ENCODE results near the gene DYSF. TPM values are rescaled to one million over a fixed set of nuclear protein-coding genes. Genes with fewer than 3 reads are reported as not detected.

DYSF gene
- total and polyA plus RNA-seq, 3 donors from 2014 or later, result 6.8 to 10.9 (median 8.9) TPM

DNA sequence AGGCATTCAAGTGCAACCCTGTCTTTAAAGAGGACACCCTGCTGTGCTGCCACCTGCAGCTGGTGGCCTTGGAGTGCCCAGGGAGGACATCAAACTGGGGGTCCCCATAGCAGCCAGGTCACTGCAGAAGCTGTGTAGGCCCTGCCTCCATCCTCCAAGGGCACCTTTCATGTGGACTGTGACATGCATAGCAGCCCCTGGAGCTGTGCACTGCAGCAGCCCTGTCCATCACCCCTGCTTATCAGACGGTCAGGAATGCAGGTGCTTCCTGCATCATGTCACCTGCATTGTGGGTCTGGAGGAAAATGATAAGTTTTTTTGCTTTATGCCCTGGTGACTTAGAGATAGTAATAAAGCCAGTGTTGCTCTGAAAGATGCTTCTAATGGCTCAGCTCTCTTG lies 155.7 kb downstream of the DYSF start:
- Histone ChIP-seq H3K4me3 (no peak overlapping the region), H3K36me3 (ENCODE audit: low read depth, missing control alignments) (no peaks in the 10 kb centered on the region), H3K27ac (no peak overlapping the region), H3K4me1 (no peaks in the 10 kb centered on the region), H3K9me3 (no peaks in the 10 kb centered on the region), H3K27me3 (no peaks in the 10 kb centered on the region)
- 93% methylated on average over 1 of the region's 1 CpG; no CpG with 5 or more reads in 1 of the 2 donors for WGBS, 2 donors
- TF ChIP-seq POLR2A (IDR thresholded peaks at IDR 0.05), result no peak
- TF ChIP-seq, protein P1, sequence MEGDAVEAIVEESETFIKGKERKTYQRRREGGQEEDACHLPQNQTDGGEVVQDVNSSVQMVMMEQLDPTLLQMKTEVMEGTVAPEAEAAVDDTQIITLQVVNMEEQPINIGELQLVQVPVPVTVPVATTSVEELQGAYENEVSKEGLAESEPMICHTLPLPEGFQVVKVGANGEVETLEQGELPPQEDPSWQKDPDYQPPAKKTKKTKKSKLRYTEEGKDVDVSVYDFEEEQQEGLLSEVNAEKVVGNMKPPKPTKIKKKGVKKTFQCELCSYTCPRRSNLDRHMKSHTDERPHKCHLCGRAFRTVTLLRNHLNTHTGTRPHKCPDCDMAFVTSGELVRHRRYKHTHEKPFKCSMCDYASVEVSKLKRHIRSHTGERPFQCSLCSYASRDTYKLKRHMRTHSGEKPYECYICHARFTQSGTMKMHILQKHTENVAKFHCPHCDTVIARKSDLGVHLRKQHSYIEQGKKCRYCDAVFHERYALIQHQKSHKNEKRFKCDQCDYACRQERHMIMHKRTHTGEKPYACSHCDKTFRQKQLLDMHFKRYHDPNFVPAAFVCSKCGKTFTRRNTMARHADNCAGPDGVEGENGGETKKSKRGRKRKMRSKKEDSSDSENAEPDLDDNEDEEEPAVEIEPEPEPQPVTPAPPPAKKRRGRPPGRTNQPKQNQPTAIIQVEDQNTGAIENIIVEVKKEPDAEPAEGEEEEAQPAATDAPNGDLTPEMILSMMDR (IDR thresholded peaks at IDR 0.05), result no peak
- intact Hi-C loops (cut with DNase I; ENCODE audit: low total_unique reads), result loop anchor here (10.0 kb wide), 1 partner anchor 186 kb away; no protein-coding TSS in a partner anchor
- no peak for DNase-seq

DNA sequence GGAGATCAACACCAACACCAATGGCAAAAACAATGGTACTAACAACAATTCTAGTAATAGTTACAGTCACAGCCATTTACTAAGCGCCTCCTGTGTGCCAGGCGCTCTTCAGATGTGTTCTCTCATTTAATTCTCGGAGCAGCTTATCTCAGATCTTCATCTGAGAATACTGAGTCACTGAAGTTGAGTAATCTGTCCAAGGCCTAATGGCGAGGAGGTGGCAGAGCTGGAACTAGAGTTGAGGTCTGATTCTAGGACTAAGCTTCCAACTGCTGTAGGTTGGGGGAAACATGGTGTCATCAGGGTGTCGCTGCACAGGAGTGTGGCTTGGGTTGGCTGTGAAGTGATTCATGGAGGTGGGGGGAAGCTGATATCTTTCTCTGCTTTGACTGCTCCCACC lies 156.1 kb downstream of the DYSF start:
- Histone ChIP-seq H3K4me1 (peaks cover 2% of the 10 kb centered on the region), H3K27me3 (no peaks in the 10 kb centered on the region), H3K36me3 (ENCODE audit: low read depth, missing control alignments) (no peaks in the 10 kb centered on the region), H3K27ac (no peak overlapping the region), H3K4me3 (no peak overlapping the region), H3K9me3 (no peaks in the 10 kb centered on the region)
- intact Hi-C loops (cut with DNase I; ENCODE audit: low total_unique reads), result loop anchor here (10.0 kb wide), 1 partner anchor 185 kb away; no protein-coding TSS in a partner anchor
- TF ChIP-seq, protein P1 (IDR thresholded peaks at IDR 0.05), result no peak
- TF ChIP-seq POLR2A (IDR thresholded peaks at IDR 0.05), result no peak
- WGBS, 2 donors, result 89 to 91% methylated on average over 5 of the region's 5 CpGs
- peak; percentile 0 for DNase-seq

DNA sequence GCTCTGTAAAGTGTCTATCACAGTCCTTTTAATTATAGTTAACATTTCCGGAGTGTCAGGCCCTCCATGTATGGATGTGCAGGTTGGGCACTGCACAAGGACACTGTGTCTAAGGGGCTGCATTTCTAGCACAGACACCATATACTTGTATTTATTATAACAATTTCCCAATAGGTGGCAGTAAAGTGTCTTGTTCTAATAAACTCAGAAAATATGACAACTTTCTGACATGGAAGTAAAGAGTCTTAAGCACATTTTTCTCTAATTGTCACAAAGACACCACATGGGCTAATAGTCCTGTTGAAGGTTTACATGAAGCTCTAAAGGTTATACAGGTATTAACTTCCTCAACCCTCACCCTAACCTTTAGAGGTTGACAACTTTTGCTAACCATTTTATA lies 156.6 kb downstream of the DYSF start:
- Histone ChIP-seq H3K4me3 (no peak overlapping the region), H3K4me1 (peaks cover 7% of the 10 kb centered on the region), H3K27me3 (no peaks in the 10 kb centered on the region), H3K27ac (no peak overlapping the region), H3K36me3 (ENCODE audit: low read depth, missing control alignments) (no peaks in the 10 kb centered on the region), H3K9me3 (no peaks in the 10 kb centered on the region)
- DNase-seq, result peak; percentile 3
- TF ChIP-seq, protein P1 (IDR thresholded peaks at IDR 0.05), result peak in 1 of 3 experiments; percentile 26
- TF ChIP-seq POLR2A (IDR thresholded peaks at IDR 0.05), result no peak
- WGBS, 2 donors, result 82 to 84% methylated on average over 1 of the region's 1 CpG
- intact Hi-C loops (cut with DNase I; ENCODE audit: low total_unique reads), result loop anchor here (10.0 kb wide), 1 partner anchor 185 kb away; no protein-coding TSS in a partner anchor

DNA sequence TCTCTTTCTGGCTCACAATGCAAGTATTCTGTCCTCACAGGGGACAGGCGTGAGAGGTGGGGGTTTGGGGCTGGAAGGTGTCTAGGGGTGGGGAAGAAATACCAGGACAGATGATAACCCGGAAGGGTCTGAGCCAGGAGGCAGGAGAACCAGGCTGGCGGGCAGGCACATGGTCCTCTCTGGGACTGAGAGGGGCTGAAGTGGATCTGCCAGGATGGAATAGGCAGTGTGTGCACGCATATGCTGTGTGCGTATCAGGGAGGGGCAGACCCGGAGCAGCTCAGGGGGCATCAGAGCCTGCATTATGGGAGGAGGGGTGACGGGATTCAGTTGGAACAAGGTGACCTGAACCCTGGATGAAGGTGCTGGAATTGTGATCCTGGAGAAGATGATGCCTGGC lies 157.3 kb downstream of the DYSF start:
- no peak overlapping the region for H3K4me3 ChIP-seq
- intact Hi-C loops (cut with DNase I; ENCODE audit: low total_unique reads), result no loop called here

More for the DNA sequence above, 157.3 kb downstream of the DYSF start:
- no peaks in the 10 kb centered on the region for H3K9me3 ChIP-seq
- peaks cover 14% of the 10 kb centered on the region for H3K4me1 ChIP-seq
- DNase-seq, result peak; percentile 1
- H3K27ac ChIP-seq, result no peak overlapping the region
- TF ChIP-seq, protein P1 (IDR thresholded peaks at IDR 0.05), result no peak
- TF ChIP-seq POLR2A (IDR thresholded peaks at IDR 0.05), result no peak
- no peaks in the 10 kb centered on the region for H3K36me3 ChIP-seq (ENCODE audit: low read depth, missing control alignments)
- no peaks in the 10 kb centered on the region for H3K27me3 ChIP-seq
- 95 to 98% methylated on average over 6 to 7 of the region's 7 CpGs for WGBS, 2 donors
